Measurements from ENCODE around the gene ESYT3.

GRCh38 chr3:138477801-138478200 is 43.4 kb downstream of the ESYT3 start:
- TF ChIP-seq CTCF (tag by site-specific recombination; IDR thresholded peaks at IDR 0.05): no peak
- TF ChIP-seq TCF7L2 (IDR thresholded peaks at IDR 0.05; ENCODE audit: borderline replicate concordance, low read depth, low read length): no peak
- TF ChIP-seq SP3 (tag by site-specific recombination; IDR thresholded peaks at IDR 0.05): no peak
- no peak for TF ChIP-seq AEBP2 (tag by site-specific recombination; IDR thresholded peaks at IDR 0.05; ENCODE audit: borderline replicate concordance)
- TF ChIP-seq PRDM1 (tag by site-specific recombination; IDR thresholded peaks at IDR 0.05): no peak
- TF ChIP-seq HOXA7 (CRISPR knock-in tag; IDR thresholded peaks at IDR 0.05; ENCODE audit: borderline replicate concordance): no peak
- no peak for TF ChIP-seq REST (tag by site-specific recombination; IDR thresholded peaks at IDR 0.05)
- no peak for TF ChIP-seq ZXDB (tag by site-specific recombination; IDR thresholded peaks at IDR 0.05)
- no peak for TF ChIP-seq ZSCAN4 (tag by site-specific recombination; IDR thresholded peaks at IDR 0.05)
